Left lung (tissue), 10 donors: Measurements from ENCODE around the gene TRERF1. TPM values are rescaled to one million over a fixed set of nuclear protein-coding genes. Genes with fewer than 3 reads are reported as not detected.

Experiments used
- ATAC-seq: fragments of 200-7000 bp; cut with Tn5 transposase; one replicate; pipeline ENCODE4 v1.9.1; 2020; ENCODE audit warnings: moderate library complexity
- DNase-seq, 4 donors: peaks; one replicate each; pipeline ENCODE4 v3.0.0-alpha.2; 2013 to 2020
- H3K27ac ChIP-seq, 2 donors: fragments of 200-600 bp; sonication (generic) in 1 of 2; one replicate each; pipeline versions ENCODE4 v1.5.0 to v1.8.0; 2020 to 2021
- H3K27me3 ChIP-seq, 2 donors: fragments of 200-600 bp; sonication (generic) in 1 of 2; one replicate each; pipeline versions ENCODE4 v1.5.0 to v1.8.0; 2020 to 2021
- H3K36me3 ChIP-seq, 2 donors: fragments of 200-600 bp; sonication (generic) in 1 of 2; one replicate each; pipeline versions ENCODE4 v1.5.0 to v1.8.0; 2020 to 2021
- H3K4me1 ChIP-seq, 2 donors: fragments of 200-600 bp; one replicate each; pipeline ENCODE4 v1.8.0; 2021
- H3K4me3 ChIP-seq, 2 donors: fragments of 200-600 bp; sonication (generic) in 1 of 2; one replicate each; pipeline versions ENCODE4 v1.5.0 to v1.8.0; 2020 to 2021; ENCODE audit warnings: mild to moderate bottlenecking in 1 of 2
- H3K9me3 ChIP-seq, 2 donors: fragments of 200-600 bp; sonication (generic) in 1 of 2; one replicate each; pipeline versions ENCODE4 v1.5.0 to v1.8.0; 2020 to 2021
- CTCF ChIP-seq, 2 donors: fragments of 200-600 bp; sonication (generic) in 1 of 2; IDR thresholded peaks; one replicate each; pipeline versions ENCODE4 v1.5.0 to v1.8.0; 2021; ENCODE audit warnings: antibody characterized with exemption in 2 of 2
- intact Hi-C, 2 donors: fragments of 100-400 bp; cut with DNase I; formaldehyde crosslinking; loops; one replicate each; pipeline versions ENCODE4 v1.11.2 to v1.14.2; 2022
- polyA plus RNA-seq, 6 donors: library from polyadenylated mRNA; unstranded; fragments of 120-200 nt; gene quantifications; one replicate each; pipeline ENCODE4 v1.2.1, GENCODE V29; 2013; ENCODE audit not compliant: insufficient read length in 6 of 6
- total RNA-seq, 2 donors: library from RNA; stranded (reverse); fragmentation: NEBNext Ultra II Directional; extraction: Animal tissue kit (Norgen Biotek cat#: 25700); gene quantifications; one replicate each; pipeline ENCODE4 v1.2.1, GENCODE V29; 2021
- donor health status: DM: no; HTN: yes; CAD: no.
- donor health status: DM: no; HTN: no; CAD: no.

TRERF1 gene
- total and polyA plus RNA-seq, 8 donors: 3.7 to 24.9 (median 20.7) TPM

GRCh38 chr6:42201382-42201781 lies 250.3 kb downstream of the TRERF1 start:
- ATAC-seq (no peak), DNase-seq (no peak)
- H3K27ac ChIP-seq: no peak overlapping the region
- intact Hi-C loops: no loop called here
- H3K4me3 ChIP-seq: no peak overlapping the region
- H3K36me3 ChIP-seq: peaks cover 0 to 28% of the 10 kb centered on the region in 2 donors
- TF ChIP-seq CTCF (IDR thresholded peaks at IDR 0.05): no peak
- no peaks in the 10 kb centered on the region for H3K27me3 ChIP-seq
- H3K9me3 ChIP-seq: no peaks in the 10 kb centered on the region
- no peaks in the 10 kb centered on the region for H3K4me1 ChIP-seq

GRCh38 chr6:42200035-42200434 lies 251.7 kb downstream of the TRERF1 start:
- H3K4me1 ChIP-seq: no peaks in the 10 kb centered on the region
- peaks cover 0 to 17% of the 10 kb centered on the region in 2 donors for H3K36me3 ChIP-seq
- no peak overlapping the region for H3K4me3 ChIP-seq
- DNase-seq: peak in 1 of 4 donors; percentile 29
- TF ChIP-seq CTCF (IDR thresholded peaks at IDR 0.05): no peak
- peak overlapping the region in 1 of 2 donors; percentile 10 for H3K27ac ChIP-seq
- intact Hi-C loops: no loop called here
- no peaks in the 10 kb centered on the region for H3K9me3 ChIP-seq
- H3K27me3 ChIP-seq: no peaks in the 10 kb centered on the region
- peak; percentile 71 for ATAC-seq

GRCh38 chr6:42199106-42199981 lies 252.4 kb downstream of the TRERF1 start:
- ATAC-seq (no peak), DNase-seq (no peak)
- H3K36me3 ChIP-seq: peaks cover 0 to 10% of the 10 kb centered on the region in 2 donors
- peak overlapping the region in 1 of 2 donors; percentile 10 for H3K27ac ChIP-seq
- H3K9me3 ChIP-seq: no peaks in the 10 kb centered on the region
- no peak for TF ChIP-seq CTCF (IDR thresholded peaks at IDR 0.05)
- no peaks in the 10 kb centered on the region for H3K4me1 ChIP-seq
- intact Hi-C loops: no loop called here
- H3K4me3 ChIP-seq: no peak overlapping the region
- no peaks in the 10 kb centered on the region for H3K27me3 ChIP-seq

GRCh38 chr6:42197555-42198362 lies 254.0 kb downstream of the TRERF1 start:
- no peaks in the 10 kb centered on the region for H3K27me3 ChIP-seq
- ATAC-seq (peak; percentile 52), DNase-seq (no peak)
- H3K36me3 ChIP-seq: no peaks in the 10 kb centered on the region
- TF ChIP-seq CTCF (IDR thresholded peaks at IDR 0.05): no peak
- intact Hi-C loops: no loop called here
- no peaks in the 10 kb centered on the region for H3K9me3 ChIP-seq
- no peak overlapping the region for H3K4me3 ChIP-seq
- no peak overlapping the region for H3K27ac ChIP-seq
- no peaks in the 10 kb centered on the region for H3K4me1 ChIP-seq

GRCh38 chr6:42195415-42195814 lies 256.3 kb downstream of the TRERF1 start:
- Histone ChIP-seq H3K9me3 (no peaks in the 10 kb centered on the region), H3K36me3 (no peaks in the 10 kb centered on the region), H3K4me3 (no peak overlapping the region), H3K4me1 (no peaks in the 10 kb centered on the region), H3K27ac (no peak overlapping the region), H3K27me3 (no peaks in the 10 kb centered on the region)
- ATAC-seq: no peak
- TF ChIP-seq CTCF (IDR thresholded peaks at IDR 0.05): no peak
- intact Hi-C loops: no loop called here
- DNase-seq: no peak
